RPMI7951 (cell line): ENCODE data around the gene TUBB1. TPM values are rescaled to one million over a fixed set of nuclear protein-coding genes. Genes with fewer than 3 reads are reported as not detected.
"Not testable (repeated sequence)": the region's sequence is repeated elsewhere in the genome, so short reads cannot be mapped to it uniquely, and the experiment has no call there.

ENCODE experiments used
- DNase-seq: peaks from one replicate; pipeline ENCODE4 v3.0.0-alpha.2; 2012; ENCODE audit warnings: low read depth
- total RNA-seq: library from RNA; depleted of rRNA; stranded (reverse); fragments of >200 nt; shearing (Covaris generic); gene quantifications from 2 replicates; pipeline ENCODE4 v1.2.3, GENCODE V29; 2014

TUBB1 gene
- total RNA-seq, 1 experiment from 2014 or later: 0.12 TPM

DNA sequence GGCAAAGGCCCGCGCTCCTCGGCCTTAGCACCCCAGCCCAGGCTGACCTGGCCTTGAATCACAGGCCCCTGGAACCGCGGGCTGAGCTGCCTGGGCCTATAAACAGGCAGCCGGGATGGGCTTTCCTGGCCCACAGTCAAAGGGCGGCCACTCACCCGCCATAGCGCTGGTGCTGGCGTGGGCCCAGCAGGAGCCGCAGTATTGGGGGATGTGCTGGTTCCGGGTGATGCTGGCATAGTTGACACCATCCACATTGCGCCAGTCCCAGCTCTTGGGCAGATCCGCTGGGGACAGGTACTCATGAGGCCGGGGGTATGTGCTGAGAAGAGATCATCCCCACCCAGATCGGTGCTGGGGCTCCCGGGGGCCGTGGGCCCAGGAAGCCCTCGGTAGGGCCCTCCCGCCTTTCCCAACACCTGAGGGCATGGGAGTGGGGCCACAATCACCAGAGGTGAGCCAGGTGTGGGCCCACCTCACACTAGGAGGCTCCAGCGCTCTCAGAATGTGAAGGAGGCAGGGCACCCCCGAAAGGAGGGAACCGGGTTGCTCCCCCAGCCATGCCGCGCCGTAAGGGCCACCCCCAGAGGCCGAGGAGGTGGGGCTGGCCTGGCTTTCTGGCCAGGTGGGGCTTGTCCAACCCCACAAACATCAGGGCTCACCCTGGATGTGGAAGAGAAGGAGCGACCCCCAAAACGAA lies 12.9 kb upstream of the TUBB1 start:
- DNase-seq: peak; percentile 65

DNA sequence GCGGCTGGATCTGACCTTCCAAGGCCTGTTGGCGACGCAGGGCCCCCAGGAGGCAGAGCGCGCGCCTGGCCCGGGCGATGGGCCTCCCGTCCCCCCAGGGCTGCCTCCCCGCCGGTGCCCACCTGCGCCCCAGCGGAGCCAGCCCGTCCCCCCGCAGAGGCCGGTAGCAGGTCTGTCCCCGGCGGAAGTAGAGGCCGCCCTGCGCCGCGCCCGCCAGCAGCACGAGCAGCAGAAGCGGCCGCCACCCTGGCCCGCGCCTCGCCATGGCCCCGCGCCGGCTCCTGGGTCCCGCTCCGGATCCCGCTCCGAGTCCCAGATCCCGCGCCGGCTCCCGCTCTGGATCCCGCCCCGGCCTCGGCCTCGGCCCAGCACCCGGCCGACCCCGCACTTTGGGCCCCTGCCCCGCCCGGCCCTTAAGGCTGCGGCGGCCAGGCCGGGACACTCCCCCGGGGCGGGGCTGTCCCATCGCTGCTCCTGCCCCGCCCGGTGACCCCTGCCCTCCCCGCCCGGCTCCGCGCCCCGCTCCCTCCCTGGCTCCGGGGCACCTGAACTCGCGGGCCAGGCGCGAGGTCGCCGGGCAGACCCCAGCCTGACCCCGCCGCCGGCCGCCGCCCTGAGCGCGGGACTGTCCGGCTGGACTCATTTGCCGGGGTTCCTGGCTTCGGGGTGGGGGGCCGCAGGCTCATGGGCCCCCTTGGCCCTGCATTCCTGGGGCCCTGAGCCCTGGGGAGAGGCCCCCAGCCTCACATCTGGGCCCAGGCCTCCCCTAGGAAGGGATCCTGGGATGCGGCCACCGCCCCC lies 12.2 kb upstream of the TUBB1 start, which contains the start of gene CTSZ:
TSS of gene CTSZ (minus strand) at position 391 of the 801 bp plus-strand sequence. CDS start at position 265, 126 bp downstream.
- peak; percentile 72 for DNase-seq

DNA sequence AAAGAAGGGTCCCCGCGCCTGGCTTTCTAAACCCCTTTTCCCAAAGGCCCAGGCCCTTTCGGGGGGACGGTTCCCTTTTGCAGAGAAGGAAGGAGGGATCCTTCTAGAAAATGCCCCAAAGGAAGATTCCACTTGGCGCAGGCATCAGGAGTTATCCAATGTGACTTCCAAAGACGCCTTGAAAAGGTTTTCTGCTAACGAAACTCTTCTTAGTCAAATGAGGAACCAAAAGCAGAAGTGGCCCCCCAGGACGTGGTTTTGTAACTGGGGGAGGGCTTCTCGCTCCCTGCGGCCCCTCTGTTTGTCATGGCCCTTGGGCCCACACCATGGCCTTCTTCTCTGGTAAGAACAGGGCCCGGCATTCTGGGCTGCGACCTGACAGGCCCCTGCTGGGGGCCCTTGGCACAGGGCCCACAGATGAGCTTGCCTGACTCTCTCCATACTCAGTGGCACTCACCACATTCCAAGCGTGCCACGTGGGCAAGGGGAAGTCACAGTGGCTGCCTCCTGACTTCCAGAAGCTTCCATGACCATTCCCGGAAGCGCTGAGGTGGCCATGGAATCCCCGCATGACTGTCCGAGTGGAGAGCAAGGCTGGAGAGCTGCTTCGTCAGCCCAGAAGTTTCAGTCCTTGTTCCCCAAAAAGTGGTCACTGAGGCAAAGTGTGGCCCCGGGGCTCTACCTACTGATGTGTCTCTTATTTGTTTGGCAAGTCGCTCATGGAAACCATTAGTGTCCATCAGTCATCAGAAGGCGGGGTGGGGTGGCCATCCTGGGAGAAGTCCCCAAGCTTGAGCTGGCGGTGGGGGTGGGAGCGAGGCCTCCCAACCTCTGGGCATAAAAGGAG lies 11.3 kb upstream of the TUBB1 start:
- DNase-seq: no peak

DNA sequence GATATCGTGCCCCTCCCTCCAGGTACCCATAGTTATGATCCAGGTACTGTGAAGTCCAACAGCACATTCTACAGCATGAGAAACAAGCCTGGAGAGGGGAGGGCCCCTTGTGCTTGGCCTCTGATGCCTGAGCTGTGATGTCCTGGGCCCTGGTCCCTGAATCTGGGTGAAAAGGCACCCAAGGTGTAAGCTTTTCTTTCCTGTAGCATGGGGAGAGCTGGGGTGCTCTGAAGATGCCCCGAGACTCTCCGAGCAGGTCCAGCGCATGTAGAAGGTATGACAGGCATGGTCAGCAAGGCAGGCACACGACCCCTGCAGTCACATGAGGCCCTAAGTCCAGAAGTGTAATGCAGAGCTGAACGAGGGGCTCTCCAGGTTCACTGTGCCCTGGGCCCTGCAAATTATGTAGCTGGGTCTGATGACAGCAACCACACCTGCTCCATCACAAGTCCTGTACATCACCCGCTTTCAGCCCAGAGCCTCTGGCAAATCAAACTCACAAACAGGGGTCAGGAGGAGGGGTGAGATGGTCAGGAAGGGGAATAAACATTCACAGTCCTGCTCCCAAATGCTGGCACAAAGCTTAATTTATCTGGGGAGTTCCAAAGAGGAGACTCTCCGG lies 10.4 kb upstream of the TUBB1 start:
- DNase-seq: no peak

DNA sequence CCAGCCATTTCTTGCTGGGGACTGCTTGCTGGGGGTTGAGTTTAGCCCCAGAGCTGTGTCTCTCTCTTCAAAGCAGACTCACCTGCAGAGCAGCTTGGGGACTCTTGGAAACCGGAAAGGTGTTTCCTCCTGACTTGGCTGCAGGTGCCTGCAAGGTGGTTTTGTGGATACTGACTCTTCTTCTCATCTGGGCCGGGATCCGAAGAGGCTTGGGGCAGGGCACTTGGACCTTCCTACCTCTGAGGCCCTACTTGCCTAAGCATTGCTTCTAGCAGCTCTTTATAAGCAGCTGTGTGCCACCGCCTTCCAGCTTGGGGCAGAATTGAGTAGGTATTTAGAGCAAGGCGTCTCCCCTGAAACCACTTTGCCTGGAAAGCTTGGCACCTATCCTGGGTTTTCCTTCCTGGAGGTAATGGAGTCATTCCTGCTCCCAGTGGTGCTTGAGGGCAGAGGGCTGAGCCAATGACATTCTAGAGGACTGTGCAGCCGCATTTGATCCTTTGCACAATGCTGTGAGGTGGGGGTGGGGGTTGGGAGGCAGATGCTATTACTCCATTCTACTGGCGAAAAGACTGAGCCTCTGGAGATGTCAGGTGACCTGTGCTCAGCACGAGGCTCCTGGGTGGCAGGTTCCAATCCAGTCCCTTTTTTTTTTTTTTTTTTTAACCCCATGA lies 8.8 kb upstream of the TUBB1 start:
- DNase-seq: peak; percentile 93

DNA sequence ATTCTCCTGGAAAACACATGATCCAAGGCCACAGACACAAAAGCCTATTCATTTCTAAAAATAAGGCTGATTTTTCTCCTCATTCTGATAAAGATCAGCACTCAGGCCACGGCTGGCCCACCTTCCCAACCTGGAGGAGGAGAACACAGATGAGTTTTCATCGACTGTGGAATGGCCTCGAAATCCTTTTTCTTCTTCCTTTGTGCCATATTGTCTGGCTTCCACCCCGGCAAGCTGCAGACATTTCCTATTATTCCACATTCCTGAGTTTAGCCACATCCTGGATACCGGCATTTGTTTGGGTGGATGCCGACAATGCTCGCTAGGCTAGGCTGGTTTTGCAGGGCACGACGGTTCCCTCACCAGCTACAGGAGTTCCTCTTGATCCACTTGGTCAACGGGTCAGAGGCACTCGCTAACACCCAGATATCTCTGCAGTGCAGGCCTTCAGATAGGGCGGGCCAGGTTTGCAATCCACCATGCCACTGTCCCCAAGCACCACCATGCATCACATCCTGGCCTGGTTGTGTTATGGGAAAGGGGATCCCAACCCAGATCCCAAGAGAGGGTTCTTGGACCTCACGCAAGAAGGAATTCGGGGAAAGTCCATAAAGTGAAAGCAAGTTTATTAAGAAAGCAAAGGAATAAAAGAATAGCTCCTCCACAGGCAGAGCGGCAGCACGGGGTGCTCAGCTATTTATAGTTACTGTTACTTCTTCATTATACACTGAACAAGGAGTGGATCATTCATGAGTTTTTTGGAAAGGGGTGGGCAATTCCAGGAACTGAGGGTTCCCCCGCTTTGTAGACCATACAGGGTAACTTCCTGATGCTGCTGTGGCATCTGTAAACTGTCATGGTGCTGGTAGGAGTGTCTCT lies 8.0 kb upstream of the TUBB1 start:
- peak; percentile 99 for DNase-seq

DNA sequence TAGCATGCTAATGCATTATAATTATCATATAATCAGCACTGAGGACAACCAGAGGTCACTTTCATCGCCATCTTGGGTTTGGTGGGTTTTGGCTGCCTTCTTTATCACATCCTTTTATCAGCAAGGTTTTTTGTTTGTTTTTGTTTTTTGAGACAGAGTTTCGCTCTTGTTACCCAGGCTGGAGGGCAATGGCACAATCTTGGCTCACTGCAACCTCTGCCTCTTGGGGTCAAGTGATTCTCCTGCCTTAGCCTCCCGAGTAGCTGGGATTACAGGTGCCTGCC lies 7.4 kb upstream of the TUBB1 start:
- DNase-seq: not testable (repeated sequence)

DNA sequence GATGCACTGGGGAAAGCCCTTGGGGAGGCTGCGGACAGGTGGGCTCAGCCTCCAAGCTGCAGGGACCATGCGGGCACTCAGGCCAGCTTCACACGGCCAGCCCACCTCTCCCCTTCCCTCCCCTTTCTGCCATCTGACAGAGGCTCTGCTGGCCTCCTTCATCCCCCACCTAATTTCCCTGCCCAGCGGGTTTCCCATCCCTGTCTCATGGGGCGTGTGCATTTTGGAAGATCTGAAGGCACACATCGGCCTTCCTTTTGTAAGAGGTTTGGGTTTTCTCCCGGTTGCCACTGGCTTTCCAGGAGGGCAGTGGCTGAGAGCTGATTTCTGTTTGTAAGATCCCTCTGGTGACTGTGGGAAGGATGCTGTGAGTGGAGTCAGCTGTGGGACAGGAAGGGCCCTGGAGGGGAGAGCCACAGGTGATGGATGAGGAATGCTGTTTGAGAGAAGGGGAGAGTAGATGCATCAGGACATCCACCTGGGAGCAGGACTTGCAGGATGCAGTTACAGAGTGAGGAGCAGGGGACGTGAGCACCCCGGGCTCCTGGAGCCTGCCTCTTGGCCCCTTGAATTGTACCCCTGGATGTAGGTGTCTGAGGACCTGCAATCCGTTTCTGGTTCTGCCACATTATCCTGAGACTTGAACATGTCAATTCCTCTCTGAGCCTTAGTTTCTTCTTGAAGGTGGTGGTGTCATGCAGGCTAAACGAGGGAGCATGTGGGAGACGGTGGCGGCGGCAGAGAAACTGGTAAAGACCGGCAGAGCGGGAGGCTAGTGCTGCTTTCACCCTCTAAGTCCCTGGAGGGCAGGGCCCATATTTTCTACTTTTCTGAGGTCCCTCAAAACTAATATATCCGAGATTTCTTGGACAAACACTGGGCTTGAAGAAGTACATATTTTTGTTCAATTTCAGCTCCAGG lies 5.9 kb upstream of the TUBB1 start:
- no peak for DNase-seq

DNA sequence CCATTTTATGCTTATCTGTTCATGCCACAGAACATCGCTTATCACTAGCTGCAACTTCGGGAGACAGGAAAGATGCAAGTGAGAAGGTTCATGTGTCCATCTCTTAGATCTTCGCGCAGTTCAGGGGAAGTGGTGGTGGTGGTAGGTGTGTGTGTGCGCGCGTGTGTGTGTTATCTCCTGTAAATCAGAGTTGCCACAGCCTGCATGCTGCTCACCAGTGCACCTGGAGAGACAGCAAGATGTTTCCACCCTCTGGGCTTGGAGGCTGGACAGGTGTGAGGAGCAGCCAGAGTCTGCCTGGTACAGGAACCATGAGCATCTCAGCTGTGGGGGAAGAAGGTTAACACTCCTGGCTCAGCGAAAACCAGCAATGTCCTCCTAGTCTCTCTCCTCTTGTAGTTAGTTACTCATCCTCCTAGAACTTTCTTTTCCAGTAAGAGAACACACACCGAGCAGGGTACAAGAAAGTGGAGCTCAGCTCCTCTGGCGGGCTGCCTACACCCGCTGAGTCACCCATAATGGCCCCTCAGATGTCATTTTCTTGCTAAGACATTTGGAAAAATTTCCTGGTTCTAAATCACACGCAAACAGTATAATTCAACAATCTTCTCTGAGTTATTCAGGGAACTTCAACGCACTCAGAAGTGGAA lies 5.1 kb upstream of the TUBB1 start:
- peak; percentile 72 for DNase-seq

DNA sequence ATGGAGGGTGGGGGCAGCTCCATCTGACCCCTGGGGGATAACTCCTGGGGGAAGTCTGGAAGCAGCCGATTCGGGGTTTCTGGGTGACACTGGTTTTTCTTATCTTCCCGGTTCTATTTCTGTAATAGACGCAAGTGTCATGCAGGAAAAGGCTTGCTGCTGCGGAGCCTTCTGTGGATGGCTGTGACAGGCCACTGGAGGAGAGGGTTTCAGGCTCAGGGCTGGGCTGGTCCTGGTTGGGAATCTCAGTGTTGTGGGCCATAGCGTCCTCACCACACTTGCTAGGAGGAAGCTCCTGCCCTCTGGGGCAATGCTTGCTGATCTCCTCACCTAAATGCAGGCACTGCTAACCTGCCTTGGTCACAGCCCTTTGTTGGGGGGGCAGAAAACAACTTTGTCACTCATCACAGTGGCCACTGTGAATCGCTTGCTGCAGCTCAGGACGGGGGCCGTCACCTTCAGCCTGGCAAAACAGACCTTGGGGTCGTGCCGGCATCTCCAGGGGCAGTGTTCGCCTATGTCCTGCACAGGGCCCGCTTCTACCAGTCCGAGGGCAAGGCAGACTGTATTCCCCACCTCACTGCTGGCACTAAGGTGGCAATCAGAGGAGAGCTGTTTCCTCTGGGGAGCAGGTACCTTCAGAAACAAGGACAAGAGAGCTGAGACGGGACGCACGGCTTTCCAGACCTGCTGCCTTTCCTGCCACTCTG lies 4.4 kb upstream of the TUBB1 start:
- DNase-seq: no peak

DNA sequence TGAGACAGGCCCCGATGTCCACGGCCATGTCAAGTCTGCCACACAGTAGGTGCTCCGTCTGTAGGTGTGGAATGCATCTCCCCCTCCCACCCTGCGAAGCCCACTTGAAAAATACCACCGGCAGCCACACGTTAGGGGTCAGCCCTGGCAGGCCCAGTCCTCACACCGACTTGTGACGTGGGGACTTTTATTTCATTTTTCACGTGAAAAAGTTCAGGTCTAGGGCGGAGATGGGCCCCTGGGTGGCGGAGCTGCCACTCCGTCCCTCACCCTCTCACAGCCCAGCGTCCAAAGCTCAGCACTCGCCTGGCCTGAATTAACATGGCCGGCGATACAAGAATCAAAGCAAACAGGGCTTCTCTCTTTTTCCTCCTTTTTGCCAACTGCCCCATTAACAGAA lies 3.8 kb upstream of the TUBB1 start:
- DNase-seq: no peak

DNA sequence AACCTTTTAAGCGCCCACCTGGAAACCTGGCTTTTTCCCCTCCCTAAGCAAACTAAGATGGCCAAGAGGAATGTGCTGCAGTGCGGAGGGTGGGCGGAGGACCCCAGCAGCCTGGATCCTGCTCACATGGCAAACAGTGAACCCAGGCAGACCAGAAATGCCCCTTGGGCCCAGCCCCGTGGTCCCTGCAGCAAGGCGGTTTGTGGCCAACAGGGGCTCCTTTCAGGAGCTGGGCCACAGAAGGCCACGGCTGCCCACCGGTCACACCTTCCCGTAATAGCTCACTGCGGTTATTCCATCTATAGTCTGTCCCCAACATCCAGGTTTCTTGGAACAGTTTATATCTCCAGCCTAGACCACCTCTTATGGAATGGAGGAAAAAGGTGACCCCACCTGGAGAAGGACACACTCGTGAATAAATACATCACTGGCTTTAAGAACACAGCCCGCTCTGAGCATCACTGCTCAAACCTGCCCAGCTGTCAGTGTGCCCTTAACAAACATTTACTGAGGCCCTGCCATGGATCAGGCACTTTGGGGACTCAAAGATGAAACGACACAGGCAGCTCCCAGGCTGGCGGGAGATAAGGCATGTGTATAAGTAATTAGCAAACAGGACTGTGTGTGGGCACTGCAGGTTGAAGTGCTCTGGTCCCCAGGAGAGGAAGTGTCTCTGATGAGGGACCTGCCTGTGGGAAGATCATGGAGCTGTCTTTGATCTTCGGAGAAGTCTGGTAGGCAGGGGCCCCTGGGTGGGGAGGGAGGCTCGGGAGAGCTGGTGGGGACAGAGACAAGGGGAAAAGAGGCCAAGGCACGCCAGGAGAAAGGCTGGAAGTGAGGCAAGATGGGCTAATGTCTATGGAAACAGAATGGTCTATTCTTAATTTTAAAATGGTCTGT lies 3.2 kb upstream of the TUBB1 start:
- DNase-seq: no peak

DNA sequence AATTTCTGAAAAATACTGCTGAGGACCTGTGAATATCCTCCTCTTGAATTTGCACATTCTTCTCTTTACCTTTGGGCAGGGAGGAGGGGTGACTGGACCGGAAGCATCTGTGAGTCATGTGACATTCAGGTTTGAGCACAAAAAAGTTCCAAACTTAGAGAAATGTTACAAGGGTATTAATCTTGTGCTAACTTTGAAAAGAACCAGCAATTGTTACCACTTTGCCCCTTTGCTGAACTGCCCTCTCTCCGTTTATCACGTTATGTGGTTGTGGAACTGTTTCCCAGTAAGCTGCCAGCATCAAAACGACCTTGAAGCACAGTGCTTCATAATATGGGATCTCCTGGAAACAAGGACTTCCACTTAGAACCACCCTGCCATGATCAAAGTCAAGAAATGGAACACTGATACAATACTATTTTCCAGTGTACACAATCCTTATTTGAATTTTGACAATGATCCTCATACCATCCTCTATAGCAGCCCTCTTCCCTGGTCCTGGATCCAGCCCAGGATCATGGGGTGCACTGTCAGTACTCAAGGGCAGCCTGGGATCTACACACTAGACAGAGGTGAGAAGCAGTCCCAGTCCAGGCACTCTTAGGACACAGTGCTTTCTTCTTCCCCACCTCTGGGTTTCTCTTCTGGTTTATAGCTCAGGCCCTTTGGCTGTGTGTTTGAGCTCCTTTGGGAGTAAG lies 2.3 kb upstream of the TUBB1 start:
- no peak for DNase-seq

DNA sequence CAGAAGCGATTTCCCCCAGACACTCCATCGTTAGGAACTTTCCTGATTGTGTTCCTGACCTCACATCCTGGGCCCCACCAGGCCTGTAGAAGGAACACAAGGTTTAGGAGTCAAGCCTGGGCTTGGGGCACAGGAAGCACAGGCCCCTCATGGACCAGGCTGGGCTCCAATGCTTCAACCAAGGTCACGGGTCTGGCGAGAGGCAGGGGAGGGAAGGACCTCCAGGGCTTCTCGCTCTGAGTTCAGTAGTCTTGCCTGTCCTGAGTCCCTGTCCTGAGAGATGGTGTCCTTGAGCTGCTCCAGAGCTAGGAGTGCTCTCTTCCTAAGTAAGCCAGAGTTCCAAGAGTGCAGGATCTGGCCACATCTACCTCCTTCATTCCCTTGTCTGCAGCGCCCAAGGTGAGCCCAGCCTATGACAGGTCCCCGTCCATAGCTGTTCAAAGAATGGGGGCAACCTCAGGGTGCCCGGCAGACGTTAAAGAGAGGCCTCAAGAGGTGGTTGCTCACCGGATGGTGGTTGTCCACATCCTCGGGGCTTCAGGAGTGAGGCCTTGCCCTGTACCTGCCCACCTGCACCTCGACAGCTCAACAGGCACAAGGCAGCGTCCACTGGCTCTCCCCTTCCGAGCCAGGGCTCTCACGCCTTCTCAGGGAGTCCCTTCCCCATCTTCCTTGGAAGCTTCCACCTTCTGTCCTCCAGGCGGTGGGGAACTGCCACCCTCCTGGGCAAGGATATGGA lies 1.6 kb upstream of the TUBB1 start:
- no peak for DNase-seq

DNA sequence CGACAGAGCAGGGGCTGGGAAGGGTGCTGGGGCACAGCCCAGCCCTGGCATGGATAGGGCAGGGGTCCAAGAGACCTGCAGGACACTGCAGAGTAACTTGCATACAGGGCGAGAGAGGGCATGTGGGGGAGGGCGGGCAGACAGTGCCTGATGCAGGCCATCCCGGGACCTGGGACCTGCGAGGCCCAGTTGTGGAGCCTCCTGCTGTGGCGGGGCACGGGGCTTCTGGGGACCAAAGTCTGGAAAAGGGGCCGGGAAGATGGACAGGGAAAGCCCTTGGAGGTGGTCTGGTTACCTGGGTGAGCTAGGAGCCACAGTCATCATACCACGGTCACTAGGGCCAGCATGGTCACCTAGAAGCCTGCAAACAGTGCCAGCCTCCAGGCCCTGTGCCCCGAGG lies 412 bp upstream of the TUBB1 start:
- DNase-seq: no peak
